ENCODE measurements around the gene LYPD6B.

LYPD6B gene

GRCh38 chr2:149042881-149043280 lies 4.4 kb downstream of the LYPD6B start:
- DNase-seq (ENCODE audit: low read depth): no peak

GRCh38 chr2:149044500-149044899 lies 6.0 kb downstream of the LYPD6B start:
- DNase-seq (ENCODE audit: low read depth): no peak

GRCh38 chr2:149047118-149047517 lies 8.6 kb downstream of the LYPD6B start:
- DNase-seq (ENCODE audit: low read depth): no peak

- no peak for DNase-seq (ENCODE audit: low read depth)
Observed at GRCh38 chr2:149049142-149049541, 10.6 kb downstream of the LYPD6B start.

- no peak for DNase-seq (ENCODE audit: low read depth)
Observed at GRCh38 chr2:149050188-149050587, 11.7 kb downstream of the LYPD6B start.

GRCh38 chr2:149055751-149056150 lies 17.3 kb downstream of the LYPD6B start:
- DNase-seq (ENCODE audit: low read depth): no peak

GRCh38 chr2:149056541-149057255 lies 18.2 kb downstream of the LYPD6B start:
- DNase-seq (ENCODE audit: low read depth): no peak

- no peak for DNase-seq (ENCODE audit: low read depth)
Observed at GRCh38 chr2:149057401-149057800, 18.9 kb downstream of the LYPD6B start.

GRCh38 chr2:149058936-149059335 lies 20.4 kb downstream of the LYPD6B start:
- DNase-seq (ENCODE audit: low read depth): no peak

GRCh38 chr2:149059822-149060221 lies 21.3 kb downstream of the LYPD6B start:
- DNase-seq (ENCODE audit: low read depth): no peak

- no peak for DNase-seq (ENCODE audit: low read depth)
Observed at GRCh38 chr2:149061133-149061745, 22.7 kb downstream of the LYPD6B start.

- no peak for DNase-seq (ENCODE audit: low read depth)
Observed at GRCh38 chr2:149062531-149062930, 24.0 kb downstream of the LYPD6B start.

- no peak for DNase-seq (ENCODE audit: low read depth)
Observed at GRCh38 chr2:149063177-149063576, 24.7 kb downstream of the LYPD6B start.

GRCh38 chr2:149064365-149064841 lies 25.9 kb downstream of the LYPD6B start:
- no peak for DNase-seq (ENCODE audit: low read depth)

- no peak for DNase-seq (ENCODE audit: low read depth)
Observed at GRCh38 chr2:149064856-149065630, 26.5 kb downstream of the LYPD6B start.

- DNase-seq (ENCODE audit: low read depth): no peak
Observed at GRCh38 chr2:149068225-149068995, 29.9 kb downstream of the LYPD6B start.

GRCh38 chr2:149068996-149069888 lies 30.7 kb downstream of the LYPD6B start:
- DNase-seq (ENCODE audit: low read depth): no peak

GRCh38 chr2:149070681-149071320 lies 32.3 kb downstream of the LYPD6B start:
- DNase-seq (ENCODE audit: low read depth): no peak

- no peak for DNase-seq (ENCODE audit: low read depth)
Observed at GRCh38 chr2:149075105-149075504, 36.6 kb downstream of the LYPD6B start.

- DNase-seq (ENCODE audit: low read depth): no peak
Observed at GRCh38 chr2:149075853-149076252, 37.4 kb downstream of the LYPD6B start.

Measured in stimulated activated CD8-positive, alpha-beta memory T cell treated with anti-CD3 and anti-CD28 coated beads, Interleukin-4, amount 100 ng/mL, for 24 hours (primary cell).